Activated CD4-positive, CD25-positive, alpha-beta regulatory T cell treated with anti-CD3 and anti-CD28 coated beads, Interleukin-2, amount 50 U/mL, for 72 hours (primary cell): ENCODE measurements around the gene ADAMTS15.

Experiments
- DNase-seq: peaks from one replicate; pipeline ENCODE4 v3.0.0; 2021

Gene ADAMTS15

GRCh38 chr11:130418210-130418609, 30.2 kb upstream of the ADAMTS15 start:
- no peak for DNase-seq

GRCh38 chr11:130418756-130419155, 29.7 kb upstream of the ADAMTS15 start:
- DNase-seq = no peak

- DNase-seq = no peak
Measured at GRCh38 chr11:130420478-130421198, 27.8 kb upstream of the ADAMTS15 start.

GRCh38 chr11:130421199-130421585, 27.3 kb upstream of the ADAMTS15 start:
- no peak for DNase-seq

- DNase-seq = no peak
Measured at GRCh38 chr11:130421697-130422096, 26.7 kb upstream of the ADAMTS15 start.

GRCh38 chr11:130422251-130422995, 26.0 kb upstream of the ADAMTS15 start:
- no peak for DNase-seq

GRCh38 chr11:130423541-130424142, 24.8 kb upstream of the ADAMTS15 start:
- DNase-seq = no peak

GRCh38 chr11:130424613-130425140, 23.8 kb upstream of the ADAMTS15 start:
- no peak for DNase-seq

GRCh38 chr11:130425156-130425555, 23.3 kb upstream of the ADAMTS15 start:
- no peak for DNase-seq

- no peak for DNase-seq
Measured at GRCh38 chr11:130426223-130426836, 22.1 kb upstream of the ADAMTS15 start.

- DNase-seq = no peak
Measured at GRCh38 chr11:130426837-130427341, 21.6 kb upstream of the ADAMTS15 start.

GRCh38 chr11:130427581-130428315, 20.7 kb upstream of the ADAMTS15 start:
- no peak for DNase-seq

GRCh38 chr11:130428316-130429119, 19.9 kb upstream of the ADAMTS15 start, which contains the start of gene ADAMTS8:
Gene ADAMTS8 (minus strand): TSS chr11:130428609. CDS start chr11:130428286, 323 bp downstream.
- no peak for DNase-seq

GRCh38 chr11:130429120-130429681, 19.2 kb upstream of the ADAMTS15 start:
- DNase-seq = no peak

- DNase-seq = no peak
Measured at GRCh38 chr11:130429983-130430382, 18.5 kb upstream of the ADAMTS15 start.

- DNase-seq = peak; percentile 68
Measured at GRCh38 chr11:130431331-130431773, 17.1 kb upstream of the ADAMTS15 start.

GRCh38 chr11:130431801-130432200, 16.6 kb upstream of the ADAMTS15 start:
- no peak for DNase-seq

- DNase-seq = no peak
Measured at GRCh38 chr11:130433357-130433756, 15.1 kb upstream of the ADAMTS15 start.

- DNase-seq = peak; percentile 66
Measured at GRCh38 chr11:130434521-130435223, 13.8 kb upstream of the ADAMTS15 start.

- DNase-seq = no peak
Measured at GRCh38 chr11:130435671-130436070, 12.8 kb upstream of the ADAMTS15 start.
